ENCODE results near the gene GEMIN8. TPM values are rescaled to one million over a fixed set of nuclear protein-coding genes. Genes with fewer than 3 reads are reported as not detected.

Gene GEMIN8
- polyA plus RNA-seq, 2 donors, result 14.4 to 15.0 TPM

GRCh38 chrX:14050709-14051108 lies 21.0 kb upstream of the GEMIN8 start:
- Histone ChIP-seq H3K4me1 (ENCODE audit: control insufficient read depth in 2 of 2, insufficient read depth in 2 of 2, low read length in 1 of 2) (no peaks in the 10 kb centered on the region), H3K27ac (ENCODE audit: low read depth in 2 of 2, low read length in 1 of 2) (no peak overlapping the region), H3K4me3 (ENCODE audit: low read depth in 1 of 2, low read length in 2 of 2) (no peak overlapping the region), H3K27me3 (ENCODE audit: control insufficient read depth in 1 of 2, insufficient read depth in 2 of 2, low read length in 2 of 2) (peaks cover 0 to 8% of the 10 kb centered on the region in 2 donors), H3K9me3 (ENCODE audit: control insufficient read depth in 2 of 2, insufficient read depth in 1 of 2, low read depth in 1 of 2, low read length in 1 of 2) (no peaks in the 10 kb centered on the region), H3K36me3 (ENCODE audit: control insufficient read depth in 2 of 2, insufficient read depth in 2 of 2, low read length in 1 of 2) (no peaks in the 10 kb centered on the region)
- 40 to 52% methylated on average over 1 of the region's 1 CpG for WGBS, 2 donors

DNA sequence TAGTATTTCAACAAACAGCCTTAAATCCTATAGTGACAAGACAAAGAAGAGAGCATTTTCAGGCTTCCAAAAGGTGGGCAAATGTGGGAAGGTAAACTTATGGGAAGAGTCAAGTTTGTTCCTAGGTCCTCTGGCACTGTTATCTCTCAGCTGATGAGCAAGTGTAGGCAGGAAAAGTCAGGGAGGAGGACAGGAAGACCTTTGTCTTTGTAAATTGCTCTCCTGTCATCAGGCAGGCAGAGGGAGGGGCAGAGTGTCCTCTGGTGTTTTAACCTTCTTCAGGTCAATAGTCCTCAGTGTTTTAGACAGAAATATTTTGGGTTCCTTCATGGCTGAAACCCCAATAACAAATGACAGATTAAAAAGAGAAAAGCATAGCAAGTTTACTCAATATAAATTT lies 13.5 kb upstream of the GEMIN8 start:
- Histone ChIP-seq H3K4me1 (ENCODE audit: control insufficient read depth in 2 of 2, insufficient read depth in 2 of 2, low read length in 1 of 2) (no peaks in the 10 kb centered on the region), H3K4me3 (ENCODE audit: low read depth in 1 of 2, low read length in 2 of 2) (no peak overlapping the region), H3K36me3 (ENCODE audit: control insufficient read depth in 2 of 2, insufficient read depth in 2 of 2, low read length in 1 of 2) (no peaks in the 10 kb centered on the region), H3K27ac (ENCODE audit: low read depth in 2 of 2, low read length in 1 of 2) (no peak overlapping the region), H3K27me3 (ENCODE audit: control insufficient read depth in 1 of 2, insufficient read depth in 2 of 2, low read length in 2 of 2) (peaks cover 0 to 4% of the 10 kb centered on the region in 2 donors), H3K9me3 (ENCODE audit: control insufficient read depth in 2 of 2, insufficient read depth in 1 of 2, low read depth in 1 of 2, low read length in 1 of 2) (no peaks in the 10 kb centered on the region)

GRCh38 chrX:14039344-14039743 lies 9.7 kb upstream of the GEMIN8 start:
- Histone ChIP-seq H3K27ac (ENCODE audit: low read depth in 2 of 2, low read length in 1 of 2) (no peak overlapping the region), H3K27me3 (ENCODE audit: control insufficient read depth in 1 of 2, insufficient read depth in 2 of 2, low read length in 2 of 2) (peaks cover 0 to 4% of the 10 kb centered on the region in 2 donors), H3K9me3 (ENCODE audit: control insufficient read depth in 2 of 2, insufficient read depth in 1 of 2, low read depth in 1 of 2, low read length in 1 of 2) (no peaks in the 10 kb centered on the region), H3K36me3 (ENCODE audit: control insufficient read depth in 2 of 2, insufficient read depth in 2 of 2, low read length in 1 of 2) (no peaks in the 10 kb centered on the region), H3K4me3 (ENCODE audit: low read depth in 1 of 2, low read length in 2 of 2) (no peak overlapping the region), H3K4me1 (ENCODE audit: control insufficient read depth in 2 of 2, insufficient read depth in 2 of 2, low read length in 1 of 2) (no peaks in the 10 kb centered on the region)
- 30 to 37% methylated on average over 3 of the region's 3 CpGs for WGBS, 2 donors

DNA sequence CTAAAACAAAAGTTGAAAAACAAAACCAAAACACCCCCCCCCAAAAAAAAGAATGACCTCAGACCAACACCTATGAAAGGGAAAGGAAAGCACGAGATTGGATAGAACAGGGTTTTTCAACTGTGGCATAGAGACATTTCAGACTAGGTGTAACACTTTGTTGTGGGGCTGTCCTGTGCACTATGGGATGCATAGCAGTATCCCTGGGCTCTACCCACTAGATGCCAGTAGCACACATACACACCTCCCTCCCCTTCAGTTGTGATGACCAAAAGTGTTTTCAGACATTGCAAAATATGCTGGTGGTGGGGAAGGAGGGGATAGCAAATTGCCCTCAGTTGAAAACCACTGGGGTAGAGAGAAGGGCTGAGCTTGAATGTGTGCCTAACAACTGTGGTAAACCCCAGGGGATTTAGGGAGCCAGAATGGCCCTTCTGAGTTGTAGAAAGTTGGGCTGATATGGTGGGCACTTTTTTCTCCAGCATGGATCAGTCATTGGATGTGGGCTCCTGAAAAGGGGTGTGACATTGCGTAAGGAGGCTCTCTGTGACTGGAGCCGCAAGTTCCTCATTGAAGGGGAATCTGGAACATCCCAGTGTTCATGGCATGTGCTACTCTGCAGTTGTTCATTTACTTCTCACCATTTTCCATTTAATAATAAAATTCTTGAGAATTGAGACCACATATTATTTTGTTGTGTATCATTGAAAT lies 8.8 kb upstream of the GEMIN8 start:
- H3K9me3 ChIP-seq (ENCODE audit: control insufficient read depth in 2 of 2, insufficient read depth in 1 of 2, low read depth in 1 of 2, low read length in 1 of 2), result no peaks in the 10 kb centered on the region
- no peak overlapping the region for H3K27ac ChIP-seq (ENCODE audit: low read depth in 2 of 2, low read length in 1 of 2)
- WGBS, 2 donors, result 48 to 68% methylated on average over 3 of the region's 3 CpGs
- no peaks in the 10 kb centered on the region for H3K36me3 ChIP-seq (ENCODE audit: control insufficient read depth in 2 of 2, insufficient read depth in 2 of 2, low read length in 1 of 2)
- no peak overlapping the region for H3K4me3 ChIP-seq (ENCODE audit: low read depth in 1 of 2, low read length in 2 of 2)
- no peaks in the 10 kb centered on the region for H3K4me1 ChIP-seq (ENCODE audit: control insufficient read depth in 2 of 2, insufficient read depth in 2 of 2, low read length in 1 of 2)
- H3K27me3 ChIP-seq (ENCODE audit: control insufficient read depth in 1 of 2, insufficient read depth in 2 of 2, low read length in 2 of 2), result peaks cover 0 to 4% of the 10 kb centered on the region in 2 donors

GRCh38 chrX:14032406-14032805 lies 2.7 kb upstream of the GEMIN8 start:
- H3K27ac ChIP-seq (ENCODE audit: low read depth in 2 of 2, low read length in 1 of 2), result no peak overlapping the region
- no peaks in the 10 kb centered on the region for H3K36me3 ChIP-seq (ENCODE audit: control insufficient read depth in 2 of 2, insufficient read depth in 2 of 2, low read length in 1 of 2)

GRCh38 chrX:14030174-14030530 lies 460 bp upstream of the GEMIN8 start:
- H3K27me3 ChIP-seq (ENCODE audit: control insufficient read depth in 1 of 2, insufficient read depth in 2 of 2, low read length in 2 of 2), result no peaks in the 10 kb centered on the region
- 0 to 3% methylated on average over 7 of the region's 7 CpGs for WGBS, 2 donors
- H3K4me3 ChIP-seq (ENCODE audit: low read depth in 1 of 2, low read length in 2 of 2), result peak overlapping the region; percentile 80 to 84
- H3K36me3 ChIP-seq (ENCODE audit: control insufficient read depth in 2 of 2, insufficient read depth in 2 of 2, low read length in 1 of 2), result no peaks in the 10 kb centered on the region
- peaks cover 0 to 3% of the 10 kb centered on the region in 2 donors for H3K4me1 ChIP-seq (ENCODE audit: control insufficient read depth in 2 of 2, insufficient read depth in 2 of 2, low read length in 1 of 2)
- peak overlapping the region; percentile 89 to 91 for H3K27ac ChIP-seq (ENCODE audit: low read depth in 2 of 2, low read length in 1 of 2)
- no peaks in the 10 kb centered on the region for H3K9me3 ChIP-seq (ENCODE audit: control insufficient read depth in 2 of 2, insufficient read depth in 1 of 2, low read depth in 1 of 2, low read length in 1 of 2)

More at GRCh38 chrX:14032406-14032805, 2.7 kb upstream of the GEMIN8 start:
- WGBS, 2 donors, result 1 to 2% methylated on average over 2 of the region's 2 CpGs
- H3K4me3 ChIP-seq (ENCODE audit: low read depth in 1 of 2, low read length in 2 of 2), result no peak overlapping the region
- H3K4me1 ChIP-seq (ENCODE audit: control insufficient read depth in 2 of 2, insufficient read depth in 2 of 2, low read length in 1 of 2), result no peaks in the 10 kb centered on the region
- no peaks in the 10 kb centered on the region for H3K27me3 ChIP-seq (ENCODE audit: control insufficient read depth in 1 of 2, insufficient read depth in 2 of 2, low read length in 2 of 2)
- no peaks in the 10 kb centered on the region for H3K9me3 ChIP-seq (ENCODE audit: control insufficient read depth in 2 of 2, insufficient read depth in 1 of 2, low read depth in 1 of 2, low read length in 1 of 2)

- H3K4me3 ChIP-seq (ENCODE audit: low read depth in 1 of 2, low read length in 2 of 2), result peak overlapping the region; percentile 80 to 84
- no peaks in the 10 kb centered on the region for H3K27me3 ChIP-seq (ENCODE audit: control insufficient read depth in 1 of 2, insufficient read depth in 2 of 2, low read length in 2 of 2)
- peaks cover 0 to 3% of the 10 kb centered on the region in 2 donors for H3K4me1 ChIP-seq (ENCODE audit: control insufficient read depth in 2 of 2, insufficient read depth in 2 of 2, low read length in 1 of 2)
- H3K27ac ChIP-seq (ENCODE audit: low read depth in 2 of 2, low read length in 1 of 2), result peak overlapping the region; percentile 70 to 91
- H3K9me3 ChIP-seq (ENCODE audit: control insufficient read depth in 2 of 2, insufficient read depth in 1 of 2, low read depth in 1 of 2, low read length in 1 of 2), result no peaks in the 10 kb centered on the region
- WGBS, 2 donors, result 2 to 12% methylated on average over 7 of the region's 7 CpGs
- H3K36me3 ChIP-seq (ENCODE audit: control insufficient read depth in 2 of 2, insufficient read depth in 2 of 2, low read length in 1 of 2), result no peaks in the 10 kb centered on the region
Measured at GRCh38 chrX:14029039-14029424, 660 bp downstream of the GEMIN8 start.

DNA sequence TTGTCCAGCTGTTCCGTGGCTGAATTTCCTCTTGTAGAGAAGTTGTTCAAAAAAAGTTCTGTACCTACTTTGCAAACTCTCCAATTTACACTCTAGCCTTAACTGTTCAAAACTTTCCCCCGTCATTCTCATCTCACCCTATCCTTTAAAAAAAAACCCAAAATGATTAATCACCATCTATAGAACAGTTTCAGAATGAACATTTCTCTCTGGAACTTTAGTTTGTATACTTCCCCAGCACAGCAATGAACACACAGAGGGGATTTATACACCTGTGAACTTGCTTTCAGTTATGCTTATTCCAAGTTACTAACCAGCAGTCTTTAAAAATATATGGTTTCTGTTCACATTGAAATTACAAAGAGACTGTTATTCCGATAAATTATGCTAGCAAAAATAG lies 1.2 kb downstream of the GEMIN8 start:
- H3K27ac ChIP-seq (ENCODE audit: low read depth in 2 of 2, low read length in 1 of 2), result no peak overlapping the region
- no peaks in the 10 kb centered on the region for H3K9me3 ChIP-seq (ENCODE audit: control insufficient read depth in 2 of 2, insufficient read depth in 1 of 2, low read depth in 1 of 2, low read length in 1 of 2)
- whole genome bisulfite sequencing, 2 donors, result 30 to 41% methylated on average over 3 of the region's 3 CpGs
- peak overlapping the region in 1 of 2 donors; percentile 84 for H3K4me3 ChIP-seq (ENCODE audit: low read depth in 1 of 2, low read length in 2 of 2)
- H3K4me1 ChIP-seq (ENCODE audit: control insufficient read depth in 2 of 2, insufficient read depth in 2 of 2, low read length in 1 of 2), result peaks cover 0 to 3% of the 10 kb centered on the region in 2 donors
- H3K36me3 ChIP-seq (ENCODE audit: control insufficient read depth in 2 of 2, insufficient read depth in 2 of 2, low read length in 1 of 2), result no peaks in the 10 kb centered on the region
- no peaks in the 10 kb centered on the region for H3K27me3 ChIP-seq (ENCODE audit: control insufficient read depth in 1 of 2, insufficient read depth in 2 of 2, low read length in 2 of 2)

DNA sequence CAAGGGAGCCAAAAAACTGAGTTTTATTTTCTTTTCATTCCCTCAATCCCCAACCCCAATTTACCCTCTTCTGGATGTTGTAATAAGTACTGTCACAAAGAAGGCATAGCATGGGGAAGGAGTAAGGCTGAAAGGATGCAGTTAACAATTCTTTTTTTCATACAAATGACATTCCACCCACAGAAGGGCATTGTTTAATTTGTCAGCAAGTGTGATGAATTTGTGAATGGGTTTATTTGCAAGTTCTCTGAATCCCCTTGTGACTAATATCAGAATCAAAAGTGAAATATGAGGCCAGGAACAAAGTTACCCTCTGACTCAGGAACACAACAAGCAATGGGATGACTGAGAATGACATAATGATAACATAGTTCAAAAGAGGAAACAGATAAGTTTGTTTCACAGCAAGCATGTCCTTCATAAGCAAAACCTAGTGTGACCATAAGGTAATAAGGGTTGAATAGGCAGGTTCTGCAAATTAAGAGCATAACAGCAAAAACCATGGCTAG lies 2.1 kb downstream of the GEMIN8 start:
- no peak overlapping the region for H3K4me3 ChIP-seq (ENCODE audit: low read depth in 1 of 2, low read length in 2 of 2)
- H3K27ac ChIP-seq (ENCODE audit: low read depth in 2 of 2, low read length in 1 of 2), result peak overlapping the region in 1 of 2 donors; percentile 74
- H3K36me3 ChIP-seq (ENCODE audit: control insufficient read depth in 2 of 2, insufficient read depth in 2 of 2, low read length in 1 of 2), result no peaks in the 10 kb centered on the region
- H3K9me3 ChIP-seq (ENCODE audit: control insufficient read depth in 2 of 2, insufficient read depth in 1 of 2, low read depth in 1 of 2, low read length in 1 of 2), result no peaks in the 10 kb centered on the region
- no peaks in the 10 kb centered on the region for H3K27me3 ChIP-seq (ENCODE audit: control insufficient read depth in 1 of 2, insufficient read depth in 2 of 2, low read length in 2 of 2)
- peaks cover 0 to 3% of the 10 kb centered on the region in 2 donors for H3K4me1 ChIP-seq (ENCODE audit: control insufficient read depth in 2 of 2, insufficient read depth in 2 of 2, low read length in 1 of 2)

- 57 to 76% methylated on average over 1 of the region's 1 CpG for WGBS, 2 donors
- H3K4me3 ChIP-seq (ENCODE audit: low read depth in 1 of 2, low read length in 2 of 2), result no peak overlapping the region
- H3K9me3 ChIP-seq (ENCODE audit: control insufficient read depth in 2 of 2, insufficient read depth in 1 of 2, low read depth in 1 of 2, low read length in 1 of 2), result no peaks in the 10 kb centered on the region
- H3K27ac ChIP-seq (ENCODE audit: low read depth in 2 of 2, low read length in 1 of 2), result peak overlapping the region in 1 of 2 donors; percentile 74
- peaks cover 0 to 3% of the 10 kb centered on the region in 2 donors for H3K4me1 ChIP-seq (ENCODE audit: control insufficient read depth in 2 of 2, insufficient read depth in 2 of 2, low read length in 1 of 2)
- H3K27me3 ChIP-seq (ENCODE audit: control insufficient read depth in 1 of 2, insufficient read depth in 2 of 2, low read length in 2 of 2), result no peaks in the 10 kb centered on the region
- no peaks in the 10 kb centered on the region for H3K36me3 ChIP-seq (ENCODE audit: control insufficient read depth in 2 of 2, insufficient read depth in 2 of 2, low read length in 1 of 2)
Measured at GRCh38 chrX:14027036-14027435, 2.7 kb downstream of the GEMIN8 start.

Measured in esophagus (tissue), 2 donors.